K562 (cell line): Measurements from ENCODE around the gene PLA2G3. TPM values are rescaled to one million over a fixed set of nuclear protein-coding genes. Genes with fewer than 3 reads are reported as not detected.

Source experiments
- ATAC-seq: fragments of 200-7000 bp; cut with Tn5 transposase; 3 replicates; pipeline ENCODE4 v1.9.1; 2020; ENCODE audit warnings: moderate library complexity
- BruUV-seq: library from RNA; stranded (reverse); fragments of 400-500 nt; replicated peaks from 2 replicates; lab custom pipeline; 2021; lab: Mats Ljungman, UMichigan
- CTCF ChIA-PET: fragments of 300-600 bp; formaldehyde crosslinking; extraction: SDS; loops from one replicate; lab custom pipeline; 2021; ENCODE audit warnings: low intra/inter-chr PET ratio; lab: Yijun Ruan, JAX
- POLR2A ChIA-PET: fragments of 300-600, 350-650 bp; sonication (Branson Sonifier 250); formaldehyde crosslinking; extraction: SDS; loops from one replicate; lab custom pipeline; 2021; ENCODE audit warnings: antibody characterized with exemption, inconsistent platforms; lab: Yijun Ruan, JAX
- DNase-seq, 4 experiments: peaks; one replicate each; pipeline versions ENCODE4 v3.0.0 to v3.0.0-alpha.2; 2011 to 2018; ENCODE audit warnings: low spot score in 3 of 4, mixed read lengths in 3 of 4; ENCODE audit errors: extremely low read depth in 1 of 4
- FAIRE-seq: peaks from 2 replicates; lab custom pipeline; 2011; peaks lifted over from hg19 to GRCh38; lab: Jason Lieb, UNC
- H2AFZ ChIP-seq: 2 replicates; pipeline ENCODE4 v1.6.0; 2011; ENCODE audit warnings: low read depth, low read length, control low read depth, inconsistent platforms
- H3K27ac ChIP-seq: fragments of 200-600 bp; 3 replicates; pipeline ENCODE4 v1.8.0; 2011; ENCODE audit warnings: low read depth, mild to moderate bottlenecking, control low read depth, inconsistent platforms, low read length, moderate library complexity, mixed read lengths; ENCODE audit errors: extremely low read depth
- H3K27me3 ChIP-seq, 2 experiments: fragments of 300-600 bp in 1 of 2; 2 replicates in 1 of 2; 3 replicates in 1 of 2; pipeline versions ENCODE4 v1.6.0 to v1.8.0; 2011; ENCODE audit warnings: inconsistent platforms in 2 of 2, low read length in 2 of 2, mild to moderate bottlenecking in 1 of 2, mixed read lengths in 1 of 2, moderate library complexity in 1 of 2; ENCODE audit not compliant: control insufficient read depth in 2 of 2, insufficient read depth in 2 of 2
- H3K36me3 ChIP-seq: fragments of 300-600 bp; 3 replicates; pipeline ENCODE4 v1.8.0; 2011; ENCODE audit warnings: mild to moderate bottlenecking, low read length, inconsistent platforms; ENCODE audit not compliant: control insufficient read depth, insufficient read depth
- H3K4me1 ChIP-seq, 2 experiments: fragments of 200-600 bp in 1 of 2; replicated peaks in 1 of 2; 2 replicates in 1 of 2; 3 replicates in 1 of 2; pipeline versions ENCODE4 v1.5.1 to v1.8.0; 2011; ENCODE audit warnings: inconsistent platforms in 2 of 2, low read length in 2 of 2, mild to moderate bottlenecking in 1 of 2, mixed read lengths in 1 of 2, moderate library complexity in 1 of 2; ENCODE audit not compliant: control insufficient read depth in 2 of 2, insufficient read depth in 2 of 2
- H3K4me2 ChIP-seq: 2 replicates; pipeline ENCODE4 v1.6.1; 2011; ENCODE audit warnings: low read length, control low read depth, inconsistent platforms, mixed read lengths; ENCODE audit not compliant: insufficient read depth
- H3K4me3 ChIP-seq: fragments of 200-600 bp; sonication (generic), shearing (Covaris generic); 2 replicates; pipeline ENCODE4 v1.5.1; 2016; ENCODE audit warnings: control low read depth, inconsistent platforms
- H3K79me2 ChIP-seq: fragments of 200-600 bp; 3 replicates; pipeline ENCODE4 v1.8.0; 2011; ENCODE audit warnings: low read length, inconsistent platforms; ENCODE audit not compliant: control insufficient read depth, insufficient read depth
- H3K9ac ChIP-seq, 2 experiments: 2 replicates each; pipeline versions ENCODE4 v1.6.0 to v1.6.1; 2011; ENCODE audit warnings: low read depth in 2 of 2, low read length in 2 of 2, control low read depth in 1 of 2, inconsistent platforms in 1 of 2, mild to moderate bottlenecking in 1 of 2, mixed read lengths in 1 of 2; ENCODE audit not compliant: insufficient read depth in 1 of 2
- H3K9me1 ChIP-seq: one replicate; pipeline ENCODE4 v1.6.0; 2011; ENCODE audit warnings: inconsistent platforms, mild to moderate bottlenecking, low read length, moderate library complexity; ENCODE audit not compliant: control insufficient read depth, insufficient read depth
- H3K9me3 ChIP-seq: replicated peaks from 2 replicates; pipeline ENCODE4 v1.5.1; 2011; ENCODE audit warnings: low read depth, low read length, inconsistent platforms; ENCODE audit not compliant: control insufficient read depth, insufficient read depth
- H4K20me1 ChIP-seq: replicated peaks from 2 replicates; pipeline ENCODE4 v1.6.1; 2011; ENCODE audit warnings: low read length, inconsistent platforms, mixed read lengths; ENCODE audit not compliant: control insufficient read depth, insufficient read depth
- HDAC1 ChIP-seq, 2 experiments: fragments of 450-650 bp; IDR thresholded peaks; 2 replicates each; pipeline ENCODE4 v1.6.1; 2016 to 2017; ENCODE audit warnings: inconsistent platforms in 1 of 2, mild to moderate bottlenecking in 1 of 2, moderate library complexity in 1 of 2
- IRF2 ChIP-seq: sonication (generic); formaldehyde crosslinking; IDR thresholded peaks from 2 replicates; pipeline ENCODE4 v1.8.1; 2022; ENCODE audit warnings: mild to moderate bottlenecking, missing genetic modification reagents
- POLR2H ChIP-seq: IDR thresholded peaks from 2 replicates; pipeline ENCODE4 v1.6.1; 2016; ENCODE audit warnings: missing genetic modification characterization, low read depth, mild to moderate bottlenecking, control low read depth, missing compliant biosample characterization, moderate library complexity
- RNF219 ChIP-seq: fragments of 250-450 bp; sonication (Bioruptor Pico); IDR thresholded peaks from 2 replicates; pipeline ENCODE4 v1.5.0; 2022; ENCODE audit warnings: mild to moderate bottlenecking
- TAF9B ChIP-seq: fragments of 450-650 bp; IDR thresholded peaks from 2 replicates; pipeline ENCODE4 v1.6.1; 2018; ENCODE audit warnings: mild to moderate bottlenecking; ENCODE audit not compliant: partially characterized antibody
- ZBTB43 ChIP-seq: sonication (generic); formaldehyde crosslinking; IDR thresholded peaks from 2 replicates; pipeline ENCODE4 v1.8.0; 2023; ENCODE audit warnings: mild to moderate bottlenecking, missing genetic modification reagents
- ZNF311 ChIP-seq: fragments of 250-450 bp; sonication (Bioruptor Pico); IDR thresholded peaks from 2 replicates; pipeline ENCODE4 v1.4.0; 2020; ENCODE audit warnings: mild to moderate bottlenecking, moderate library complexity
- whole genome bisulfite sequencing: fragments of 100-300 bp; shearing (Covaris generic); methylation state at CpG from one replicate; pipeline ENCODE4 v1.1.6; 2016; ENCODE audit warnings: low coverage, mixed read lengths; ENCODE audit not compliant: insufficient coverage; ENCODE audit errors: missing lambda C conversion rate; 5-methylcytosine and 5-hydroxymethylcytosine counted together
- in situ Hi-C: fragments of 300-500 bp; cut with MboI; formaldehyde crosslinking; loops from 4 replicates; pipeline ENCODE4 v1.15.0; 2018; ENCODE audit warnings: inconsistent platforms, mixed read lengths
- intact Hi-C: fragments of 100-400 bp; cut with micrococcal nuclease; formaldehyde crosslinking; loops from 2 replicates; pipeline ENCODE4 v1.14.2; 2022
- polyA plus RNA-seq, 8 experiments: library from polyadenylated mRNA; depleted of rRNA in 4 of 8; stranded (reverse) in 5 of 8; unstranded in 3 of 8; fragments of >200 nt; fragmentation: Nextera tagmentation in 2 of 8; fragmentation: Illumina TruSeq in 1 of 8; extraction: Ambion mirVana in 2 of 8; extraction: Trizol in 1 of 8; gene quantifications; 2 replicates each; pipeline versions ENCODE4 v1.2.1 to v1.2.3, GENCODE V29; 2011 to 2014; ENCODE audit warnings: inconsistent platforms in 1 of 8, missing spikeins in 1 of 8
- total RNA-seq, 7 experiments: library from RNA; depleted of rRNA in 6 of 7; stranded (reverse); fragments of >200 nt in 6 of 7; fragmentation: Illumina TruSeq in 2 of 7; extraction: Trizol in 2 of 7; gene quantifications; 2 replicates each; pipeline versions ENCODE4 v1.2.1 to v1.2.3, GENCODE V29; 2011 to 2021; ENCODE audit warnings: low replicate concordance in 1 of 7

Gene PLA2G3
- total and polyA plus RNA-seq, 9 of the 15 experiments (the other 6 are each of a cell fraction or from before 2014, with no cell fraction given): 0.18 to 1.4 (median 0.64) TPM

GRCh38 chr22:31136155-31136554, 4.2 kb downstream of the PLA2G3 start:
- FAIRE-seq (no peak), DNase-seq (no peak), ATAC-seq (no peak)
- H3K27ac ChIP-seq: no peak overlapping the region
- in situ Hi-C loops: no loop called here
- no peaks in the 10 kb centered on the region for H3K36me3 ChIP-seq
- intact Hi-C loops: no loop called here
- H3K4me3 ChIP-seq: no peak overlapping the region
- H4K20me1 ChIP-seq: no peaks in the 10 kb centered on the region
- BruUV-seq: no TSS peak
- CTCF ChIA-PET: no interaction called here
- 39% methylated on average over 9 of the region's 9 CpGs for WGBS
- POLR2A ChIA-PET: interaction anchor here (0.6 to 1.6 kb wide), 6 partner anchors 10 to 211 kb away, joined by 3 read pairs; no protein-coding TSS in a partner anchor
- H3K4me2 ChIP-seq: no peak overlapping the region
- H2AFZ ChIP-seq: no peak overlapping the region
- H3K9ac ChIP-seq: no peak overlapping the region
- no peaks in the 10 kb centered on the region for H3K79me2 ChIP-seq
- peaks cover 4 to 13% of the 10 kb centered on the region in 2 experiments; a peak in 4 of 5 replicates for H3K4me1 ChIP-seq
- no peaks in the 10 kb centered on the region for H3K27me3 ChIP-seq
- TF ChIP-seq ZBTB43 (CRISPR knock-in tag): no peak
- TF ChIP-seq POLR2H (tag): no peak
- no peak for TF ChIP-seq IRF2
- no peak for TF ChIP-seq HDAC1 (IDR thresholded peaks at IDR 0.05)
- no peak for TF ChIP-seq ZNF311 (CRISPR knock-in tag)
- TF ChIP-seq TAF9B: no peak
- TF ChIP-seq RNF219: no peak
- no peaks in the 10 kb centered on the region for H3K9me1 ChIP-seq
- H3K9me3 ChIP-seq: no peaks in the 10 kb centered on the region
